Mesenchymal stem cell (in vitro differentiated cells and primary cell): ENCODE data around the gene SUSD3.

Experiments used
- DNase-seq: peaks from one replicate; pipeline ENCODE4 v3.0.0-alpha.2; 2013
- H2AFZ ChIP-seq: one replicate; pipeline ENCODE4 v1.6.1; 2013; ENCODE audit warnings: low read depth, mild to moderate bottlenecking, control low read depth, inconsistent platforms, low read length, moderate library complexity
- H2AK5ac ChIP-seq: 2 replicates; pipeline ENCODE4 v1.6.1; 2013; ENCODE audit warnings: low read length, moderate library complexity, mild to moderate bottlenecking, inconsistent platforms; ENCODE audit not compliant: severe bottlenecking
- H2BK120ac ChIP-seq: one replicate; pipeline ENCODE4 v1.6.1; 2013; ENCODE audit warnings: low read depth, mild to moderate bottlenecking, inconsistent platforms, low read length, moderate library complexity
- H2BK12ac ChIP-seq, 2 experiments: one replicate each; pipeline ENCODE4 v1.6.1; 2013; ENCODE audit warnings: inconsistent platforms in 2 of 2, low read length in 2 of 2, mild to moderate bottlenecking in 2 of 2, moderate library complexity in 2 of 2, control low read depth in 1 of 2
- H2BK15ac ChIP-seq: one replicate; pipeline ENCODE4 v1.6.1; 2013; ENCODE audit warnings: mild to moderate bottlenecking, low read depth, inconsistent platforms; ENCODE audit not compliant: poor library complexity, severe bottlenecking
- H2BK5ac ChIP-seq: 2 replicates; pipeline ENCODE4 v1.6.1; 2013; ENCODE audit warnings: low read depth, mild to moderate bottlenecking, low read length, control low read depth, inconsistent platforms; ENCODE audit not compliant: poor library complexity, severe bottlenecking
- H3K14ac ChIP-seq, 2 experiments: one replicate each; pipeline ENCODE4 v1.6.1; 2013; ENCODE audit warnings: inconsistent platforms in 2 of 2, low read length in 2 of 2, control low read depth in 1 of 2, mild to moderate bottlenecking in 1 of 2, moderate library complexity in 1 of 2
- H3K18ac ChIP-seq, 2 experiments: one replicate each; pipeline ENCODE4 v1.6.1; 2013; ENCODE audit warnings: inconsistent platforms in 2 of 2, low read length in 2 of 2, control low read depth in 1 of 2, low read depth in 1 of 2, mild to moderate bottlenecking in 1 of 2
- H3K23ac ChIP-seq, 2 experiments: one replicate each; pipeline ENCODE4 v1.6.1; 2013; ENCODE audit warnings: inconsistent platforms in 2 of 2, low read length in 2 of 2, mild to moderate bottlenecking in 2 of 2, moderate library complexity in 2 of 2, control low read depth in 1 of 2
- H3K27ac ChIP-seq: 2 replicates; pipeline ENCODE4 v1.5.1; 2013; ENCODE audit warnings: mild to moderate bottlenecking, moderate library complexity, low read length, control low read depth, inconsistent platforms; ENCODE audit not compliant: poor library complexity, severe bottlenecking
- H3K27me3 ChIP-seq, 2 experiments: 2 replicates each; pipeline versions ENCODE4 v1.6.1 to v1.7.0; 2013; ENCODE audit warnings: low read length in 2 of 2, mild to moderate bottlenecking in 2 of 2, moderate library complexity in 2 of 2, control low read depth in 1 of 2, inconsistent platforms in 1 of 2; ENCODE audit not compliant: control insufficient read depth in 1 of 2, insufficient read depth in 1 of 2
- H3K36me3 ChIP-seq, 2 experiments: 2 replicates each; pipeline versions ENCODE4 v1.6.1 to v1.7.0; 2013; ENCODE audit warnings: low read length in 2 of 2, control low read depth in 1 of 2, inconsistent platforms in 1 of 2, low read depth in 1 of 2, mild to moderate bottlenecking in 1 of 2; ENCODE audit not compliant: insufficient read depth in 2 of 2, control insufficient read depth in 1 of 2
- H3K4ac ChIP-seq, 2 experiments: one replicate each; pipeline ENCODE4 v1.6.1; 2013; ENCODE audit warnings: inconsistent platforms in 2 of 2, low read length in 2 of 2, mild to moderate bottlenecking in 2 of 2, moderate library complexity in 2 of 2, control low read depth in 1 of 2, low read depth in 1 of 2
- H3K4me1 ChIP-seq: 2 replicates; pipeline ENCODE4 v1.6.1; 2013; ENCODE audit warnings: low read depth, low read length, control low read depth; ENCODE audit not compliant: control insufficient read depth, insufficient read depth
- H3K4me2 ChIP-seq: 2 replicates; pipeline ENCODE4 v1.6.1; 2013; ENCODE audit warnings: low read length, mild to moderate bottlenecking, inconsistent platforms; ENCODE audit not compliant: poor library complexity, severe bottlenecking
- H3K4me3 ChIP-seq, 2 experiments: 2 replicates each; pipeline versions ENCODE4 v1.5.1 to v1.7.0; 2013; ENCODE audit warnings: low read length in 2 of 2, mild to moderate bottlenecking in 2 of 2, control low read depth in 1 of 2, low read depth in 1 of 2; ENCODE audit not compliant: insufficient read depth in 1 of 2
- H3K79me1 ChIP-seq: replicated peaks from 2 replicates; pipeline ENCODE4 v1.6.1; 2013; ENCODE audit warnings: mild to moderate bottlenecking, control low read depth, low read length, inconsistent platforms; ENCODE audit not compliant: poor library complexity, severe bottlenecking
- H3K9ac ChIP-seq: 2 replicates; pipeline ENCODE4 v1.7.0; 2013; ENCODE audit warnings: mild to moderate bottlenecking, low read length, moderate library complexity
- H3K9me3 ChIP-seq: 2 replicates; pipeline ENCODE4 v1.7.0; 2013; ENCODE audit warnings: mild to moderate bottlenecking, low read length; ENCODE audit not compliant: control insufficient read depth
- H4K8ac ChIP-seq: one replicate; pipeline ENCODE4 v1.6.1; 2013; ENCODE audit warnings: inconsistent platforms, mild to moderate bottlenecking, low read length, moderate library complexity
- H4K91ac ChIP-seq: one replicate; pipeline ENCODE4 v1.6.1; 2013; ENCODE audit warnings: mild to moderate bottlenecking, low read length, inconsistent platforms
- WGBS: methylation state at CpG from one replicate; pipeline ENCODE4 v1.1.7; 2013; ENCODE audit warnings: mixed read lengths; 5-methylcytosine and 5-hydroxymethylcytosine counted together

The SUSD3 gene

DNA sequence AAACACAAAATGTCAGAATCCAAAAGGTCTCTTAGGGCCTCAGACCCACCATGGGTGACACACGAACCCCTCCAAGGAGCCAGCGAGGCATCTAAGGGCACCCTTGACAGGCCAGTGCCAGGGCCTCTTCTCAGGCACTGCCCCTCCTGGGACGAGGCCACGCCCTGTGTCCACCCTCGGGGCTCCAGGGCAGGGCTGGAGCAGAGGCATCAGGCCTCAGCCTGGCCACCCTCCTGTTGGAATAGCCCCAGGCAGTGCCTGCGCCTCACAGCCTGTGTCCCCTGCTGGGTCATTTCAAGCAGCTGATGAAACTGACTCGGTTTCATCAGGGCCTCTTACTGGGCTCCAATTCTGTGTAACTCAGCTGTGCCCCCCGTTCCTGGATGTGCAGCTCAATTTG, 32.8 kb upstream of the SUSD3 start:
- H3K18ac ChIP-seq: no peak overlapping the region
- WGBS: 82% methylated on average over 8 of the region's 8 CpGs
- H3K9me3 ChIP-seq: no peaks in the 10 kb centered on the region
- H3K4me1 ChIP-seq: no peaks in the 10 kb centered on the region
- no peak overlapping the region for H3K23ac ChIP-seq
- H3K9ac ChIP-seq: no peak overlapping the region
- no peak overlapping the region for H3K14ac ChIP-seq
- no peak overlapping the region for H3K4me2 ChIP-seq
- H3K27me3 ChIP-seq: peaks cover 9 to 27% of the 10 kb centered on the region in 2 experiments
- no peaks in the 10 kb centered on the region for H3K79me1 ChIP-seq
- H2AFZ ChIP-seq: no peak overlapping the region
- H3K4me3 ChIP-seq: no peak overlapping the region
- no peak overlapping the region for H4K8ac ChIP-seq
- no peak overlapping the region for H3K27ac ChIP-seq
- H2BK12ac ChIP-seq: no peak overlapping the region
- no peak overlapping the region for H3K4ac ChIP-seq
- no peak overlapping the region for H2BK15ac ChIP-seq
- H2AK5ac ChIP-seq: no peak overlapping the region
- H4K91ac ChIP-seq: no peak overlapping the region
- no peaks in the 10 kb centered on the region for H3K36me3 ChIP-seq
- no peak overlapping the region for H2BK5ac ChIP-seq
- DNase-seq: no peak
- H2BK120ac ChIP-seq: no peak overlapping the region

DNA sequence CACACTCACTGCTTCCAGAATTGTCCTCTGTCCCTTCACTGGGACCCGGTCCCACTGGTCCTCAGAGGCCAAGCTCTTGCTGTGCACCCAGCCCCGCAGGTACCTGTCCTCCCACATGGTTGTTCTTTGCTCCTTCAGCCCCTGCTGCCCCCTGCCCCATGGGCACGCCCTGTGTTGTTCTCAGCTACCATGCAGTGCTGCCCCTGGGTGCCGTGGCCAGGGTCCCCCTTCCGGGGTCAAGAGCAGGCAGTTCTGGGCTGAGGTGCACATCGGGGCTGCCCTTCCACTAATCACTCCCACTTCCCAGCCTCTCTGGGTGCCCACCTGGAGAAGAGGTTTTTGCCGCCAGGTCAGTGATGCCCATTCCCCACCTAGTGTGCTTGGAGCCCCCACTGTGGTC, 31.9 kb upstream of the SUSD3 start:
- H2AFZ ChIP-seq: no peak overlapping the region
- no peak overlapping the region for H3K9ac ChIP-seq
- 75% methylated on average over 7 of the region's 7 CpGs for WGBS
- H3K9me3 ChIP-seq: no peaks in the 10 kb centered on the region
- H2BK12ac ChIP-seq: no peak overlapping the region
- no peak overlapping the region for H3K4ac ChIP-seq
- peak overlapping the region in 1 of 2 experiments; percentile 15 for H3K23ac ChIP-seq
- no peak overlapping the region for H2AK5ac ChIP-seq
- no peak overlapping the region for H3K4me3 ChIP-seq
- H3K36me3 ChIP-seq: no peaks in the 10 kb centered on the region
- H2BK5ac ChIP-seq: no peak overlapping the region
- H3K18ac ChIP-seq: no peak overlapping the region
- no peak overlapping the region for H4K8ac ChIP-seq
- no peak overlapping the region for H3K27ac ChIP-seq
- H3K79me1 ChIP-seq: no peaks in the 10 kb centered on the region
- no peak overlapping the region for H2BK120ac ChIP-seq
- no peak overlapping the region for H2BK15ac ChIP-seq
- no peak overlapping the region for H4K91ac ChIP-seq
- H3K27me3 ChIP-seq: peaks cover 11 to 30% of the 10 kb centered on the region in 2 experiments
- no peaks in the 10 kb centered on the region for H3K4me1 ChIP-seq
- no peak overlapping the region for H3K14ac ChIP-seq
- no peak overlapping the region for H3K4me2 ChIP-seq
- no peak for DNase-seq

DNA sequence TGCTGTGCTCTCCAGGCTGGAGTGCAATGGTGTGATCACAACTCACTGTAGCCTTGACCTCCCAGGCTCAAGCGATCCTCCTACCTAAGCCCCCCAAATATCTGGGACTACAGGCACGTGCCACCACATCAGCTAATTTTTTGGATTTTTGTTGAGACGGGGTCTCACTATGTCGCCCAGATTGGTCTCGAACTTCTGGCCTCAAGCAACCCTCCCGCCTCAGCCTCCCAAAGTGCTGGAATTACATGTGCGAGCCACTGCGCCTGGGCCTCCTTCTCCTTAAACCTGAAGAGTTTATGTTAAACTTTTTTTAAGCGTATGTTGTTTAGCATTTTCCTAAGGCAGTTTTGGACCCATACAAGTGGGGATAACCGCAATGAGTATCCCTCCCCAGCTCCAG, 30.8 kb upstream of the SUSD3 start:
- no peak overlapping the region for H2AK5ac ChIP-seq
- H3K4me3 ChIP-seq: no peak overlapping the region
- no peak overlapping the region for H3K9ac ChIP-seq
- H3K23ac ChIP-seq: no peak overlapping the region
- WGBS: 93% methylated on average over 10 of the region's 10 CpGs
- H2BK120ac ChIP-seq: no peak overlapping the region
- no peaks in the 10 kb centered on the region for H3K36me3 ChIP-seq
- H3K18ac ChIP-seq: no peak overlapping the region
- no peak overlapping the region for H3K27ac ChIP-seq
- no peak overlapping the region for H3K4ac ChIP-seq
- no peak for DNase-seq
- H3K9me3 ChIP-seq: no peaks in the 10 kb centered on the region
- H4K91ac ChIP-seq: no peak overlapping the region
- H3K27me3 ChIP-seq: peaks cover 22 to 37% of the 10 kb centered on the region in 2 experiments
- no peak overlapping the region for H2BK12ac ChIP-seq
- H3K4me2 ChIP-seq: no peak overlapping the region
- no peak overlapping the region for H2AFZ ChIP-seq
- no peaks in the 10 kb centered on the region for H3K4me1 ChIP-seq
- H2BK5ac ChIP-seq: no peak overlapping the region
- H3K14ac ChIP-seq: no peak overlapping the region
- H3K79me1 ChIP-seq: no peaks in the 10 kb centered on the region
- H2BK15ac ChIP-seq: no peak overlapping the region
- H4K8ac ChIP-seq: no peak overlapping the region

DNA sequence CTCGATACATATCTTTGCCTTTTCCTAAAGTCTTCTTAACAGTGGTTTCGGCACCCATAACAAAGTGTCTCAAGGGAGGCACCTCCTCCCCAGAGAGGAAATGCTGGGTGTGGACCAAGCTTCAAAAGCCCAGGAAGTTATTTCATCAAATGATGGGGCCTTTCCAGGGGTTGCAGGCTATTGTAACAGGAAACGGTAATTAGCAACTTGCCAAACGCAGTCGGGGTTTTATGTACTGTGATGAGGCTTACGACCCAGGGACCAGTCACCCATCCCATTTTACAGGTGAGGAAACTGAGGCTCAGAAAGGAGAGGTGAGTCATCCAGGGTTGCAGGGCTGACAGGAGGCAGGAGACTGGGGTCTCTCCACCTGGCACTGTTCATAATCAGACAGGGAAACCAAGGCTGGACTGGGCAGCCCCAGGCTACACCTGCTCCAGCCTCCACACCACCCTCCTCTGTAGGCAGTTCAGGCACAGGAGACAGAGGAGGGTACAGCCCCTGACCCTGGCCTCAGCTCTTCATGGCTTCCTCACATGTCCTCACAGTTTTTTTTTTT, 30.0 kb upstream of the SUSD3 start:
- Histone ChIP-seq H3K36me3 (no peaks in the 10 kb centered on the region), H4K8ac (no peak overlapping the region), H2BK5ac (no peak overlapping the region), H2BK12ac (no peak overlapping the region), H3K4ac (no peak overlapping the region), H3K79me1 (no peaks in the 10 kb centered on the region), H3K14ac (no peak overlapping the region), H2AFZ (no peak overlapping the region), H3K9me3 (no peaks in the 10 kb centered on the region), H2AK5ac (no peak overlapping the region), H3K4me1 (no peaks in the 10 kb centered on the region), H4K91ac (no peak overlapping the region), H3K23ac (no peak overlapping the region), H3K4me2 (no peak overlapping the region), H2BK15ac (no peak overlapping the region), H3K27ac (no peak overlapping the region), H3K4me3 (no peak overlapping the region), H2BK120ac (no peak overlapping the region), H3K27me3 (peaks cover 25 to 45% of the 10 kb centered on the region in 2 experiments), H3K9ac (no peak overlapping the region), H3K18ac (no peak overlapping the region)
- 50% methylated on average over 6 of the region's 6 CpGs for WGBS
- DNase-seq: no peak
